GM19099 (cell line): ENCODE measurements around the gene RAB35.

Source experiments
- POLR2A ChIP-seq: IDR thresholded peaks from 3 replicates; pipeline ENCODE4 v1.6.1; 2011; ENCODE audit warnings: low read depth; ENCODE audit not compliant: insufficient read length; ENCODE audit errors: extremely low read depth

Gene RAB35

DNA sequence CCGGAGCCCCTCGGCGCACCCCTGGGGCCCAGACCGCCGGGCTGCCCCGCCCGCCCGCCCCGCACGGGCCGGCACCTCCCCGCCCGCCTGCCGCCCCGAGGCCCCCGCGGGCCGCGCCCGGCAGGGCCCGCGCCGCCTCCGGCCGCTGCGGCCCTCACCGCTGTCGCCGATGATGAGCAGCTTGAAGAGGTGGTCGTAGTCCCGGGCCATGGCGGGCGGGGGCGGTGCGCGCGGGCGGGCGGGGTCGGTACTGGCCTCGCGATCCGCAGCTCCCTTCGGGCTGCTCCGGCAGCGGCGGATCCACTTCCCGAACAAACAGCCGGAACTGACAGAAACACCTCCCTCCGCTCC lies at the start of gene RAB35:
Gene RAB35, minus strand, starts transcription at position 313 of the 351 bp plus-strand sequence. Its CDS starts 103 bp downstream, at position 210.
- TF ChIP-seq POLR2A, result no peak

- no peak for TF ChIP-seq POLR2A
Observed at GRCh38 chr12:120164293-120164692, 47.7 kb upstream of the RAB35 start.

DNA sequence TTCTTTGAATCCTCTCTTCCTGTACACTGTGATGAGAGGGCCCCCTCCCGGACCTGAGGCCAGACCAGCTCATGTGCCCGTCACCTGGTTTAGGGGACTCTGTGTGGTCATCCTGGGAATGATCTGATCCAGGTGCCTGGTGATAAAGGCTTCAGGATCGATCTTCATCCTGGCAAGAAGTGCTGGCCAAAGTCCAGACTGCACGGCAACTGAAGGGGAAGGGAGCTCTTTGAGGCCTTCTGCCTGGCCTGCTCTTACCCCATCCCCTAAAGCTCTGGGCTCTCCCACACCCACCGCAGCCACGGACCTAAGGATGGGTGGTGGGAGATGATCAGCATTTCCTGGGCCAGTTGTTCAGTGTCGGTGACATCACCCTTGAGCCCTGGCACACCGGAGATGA lies 46.2 kb upstream of the RAB35 start:
- TF ChIP-seq POLR2A, result no peak

- TF ChIP-seq POLR2A, result no peak
Observed at GRCh38 chr12:120161852-120162251, 45.3 kb upstream of the RAB35 start.

DNA sequence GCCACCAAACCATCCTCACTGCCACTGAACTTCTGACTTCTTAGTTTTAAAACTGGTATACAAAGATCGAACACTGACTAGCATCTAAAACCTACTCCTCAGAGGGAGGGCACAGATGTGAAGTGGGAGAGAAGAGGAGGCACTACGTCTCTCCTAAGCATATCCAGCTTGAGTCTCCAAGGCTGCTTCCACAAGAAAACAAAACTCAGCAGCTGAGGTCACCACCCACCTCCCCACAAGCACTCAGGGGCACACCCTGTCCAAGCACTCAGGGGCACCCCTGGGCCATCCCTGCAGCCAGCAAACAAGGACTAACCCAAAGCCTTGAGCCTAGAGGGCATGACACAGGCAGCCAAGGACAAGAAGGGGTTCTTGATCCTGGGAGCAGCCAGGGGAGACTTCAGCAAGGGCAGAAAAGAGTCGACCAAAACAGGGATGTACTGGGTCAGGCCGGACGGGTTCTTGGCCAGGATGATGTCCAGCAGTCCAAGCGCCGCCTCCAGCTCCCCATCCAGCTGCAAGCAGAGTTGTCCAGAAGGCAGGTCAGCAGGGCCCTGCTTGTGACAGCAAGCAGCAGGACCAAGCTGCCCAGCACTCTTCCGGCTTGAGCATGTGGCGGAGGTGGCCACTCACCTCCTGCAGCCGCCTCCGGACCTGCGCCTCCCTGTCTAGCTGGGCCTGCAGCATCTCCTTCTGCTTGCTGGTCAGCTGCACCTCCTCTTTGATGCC lies 43.1 kb upstream of the RAB35 start:
- TF ChIP-seq POLR2A, result no peak

GRCh38 chr12:120158351-120158750 lies 41.8 kb upstream of the RAB35 start:
- TF ChIP-seq POLR2A, result no peak

GRCh38 chr12:120157678-120158077 lies 41.1 kb upstream of the RAB35 start:
- no peak for TF ChIP-seq POLR2A

GRCh38 chr12:120156315-120157259 lies 40.0 kb upstream of the RAB35 start:
- TF ChIP-seq POLR2A, result no peak

GRCh38 chr12:120155072-120155471 lies 38.5 kb upstream of the RAB35 start:
- no peak for TF ChIP-seq POLR2A

- TF ChIP-seq POLR2A, result no peak
Observed at GRCh38 chr12:120150919-120151525, 34.5 kb upstream of the RAB35 start.

GRCh38 chr12:120148011-120148410 lies 31.5 kb upstream of the RAB35 start:
- TF ChIP-seq POLR2A, result no peak

DNA sequence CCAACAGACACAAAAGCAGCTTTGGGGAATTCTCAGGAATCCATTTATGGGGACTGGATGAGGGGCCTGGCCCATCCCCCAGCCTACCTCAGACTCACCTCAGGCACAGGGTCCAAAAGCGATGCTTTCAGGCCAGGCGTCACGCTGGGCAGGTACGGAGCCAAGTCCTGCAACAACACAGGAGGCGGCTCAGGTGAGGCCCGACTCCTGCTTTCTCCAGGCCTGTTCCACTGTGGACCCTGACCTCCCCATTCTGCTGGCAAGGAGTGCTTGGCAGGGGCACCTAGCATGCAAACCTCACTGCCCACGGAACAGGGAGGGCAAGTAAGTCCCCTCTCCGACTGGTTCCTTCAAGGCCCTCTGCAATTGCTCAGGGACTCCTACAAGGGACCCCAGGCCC lies 28.6 kb upstream of the RAB35 start:
- no peak for TF ChIP-seq POLR2A

DNA sequence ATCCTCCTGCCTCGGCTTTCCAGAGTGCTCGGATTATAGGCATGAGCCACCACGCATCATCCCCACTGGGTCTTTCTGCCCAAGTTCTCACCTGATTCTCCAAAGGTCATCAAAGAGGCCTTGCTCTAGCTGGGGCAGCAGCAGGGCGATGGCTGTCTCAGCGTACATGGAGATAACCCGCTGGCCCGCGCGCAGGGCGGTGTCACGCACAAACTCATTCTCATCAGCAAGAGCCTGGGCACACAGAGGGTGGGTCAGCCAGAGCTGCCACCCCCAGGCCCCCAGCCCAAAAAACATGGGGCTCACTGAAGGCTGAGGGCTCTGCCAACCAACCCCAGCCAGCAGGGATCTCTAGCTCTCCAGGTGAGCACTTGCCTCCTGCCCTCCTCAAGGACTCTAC lies 27.7 kb upstream of the RAB35 start:
- TF ChIP-seq POLR2A, result no peak

DNA sequence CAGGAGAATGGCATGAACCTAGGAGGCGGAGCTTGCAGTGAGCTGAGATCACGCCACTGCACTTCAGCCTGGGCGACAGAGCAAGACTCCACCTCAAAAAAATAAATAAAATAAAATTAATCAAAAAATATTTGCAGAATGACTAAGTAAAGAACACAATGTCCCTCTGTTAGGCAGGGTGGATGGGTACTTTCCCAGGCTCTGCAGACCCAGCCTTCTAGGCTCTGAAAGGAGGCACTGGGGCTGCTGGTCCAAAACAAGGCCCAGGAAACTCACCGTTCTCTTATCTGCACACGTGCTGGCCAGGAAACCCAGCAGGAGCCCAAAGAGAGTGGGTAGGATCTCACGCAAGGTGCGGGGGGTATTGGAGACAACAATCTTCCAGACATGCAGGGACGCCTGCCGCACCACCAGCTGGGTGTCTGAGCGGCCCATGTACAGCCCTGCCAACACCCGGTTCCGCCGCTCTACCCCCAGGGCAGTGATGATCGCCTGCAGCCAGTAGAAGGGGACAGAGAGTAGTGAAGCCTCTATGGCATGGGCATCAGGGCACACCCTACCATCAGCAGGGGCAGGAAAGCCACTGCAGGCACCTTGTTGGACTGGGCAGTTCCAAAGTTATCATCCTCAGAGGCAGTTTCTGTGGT lies 25.8 kb upstream of the RAB35 start:
- no peak for TF ChIP-seq POLR2A

GRCh38 chr12:120141336-120141735 lies 24.8 kb upstream of the RAB35 start:
- TF ChIP-seq POLR2A, result no peak
